Dendritic cell treated with granulocyte-macrophage colony-stimulating factor and Interleukin-4, amounts not matched to agents 40 ng/mL and 50 ng/mL, for 4 days (primary cell): ENCODE data around the gene SANBR.

ENCODE experiments used
- H3K27ac Mint-ChIP-seq: one replicate; pipeline ENCODE4 v1.8.0; 2022; ENCODE audit warnings: mild to moderate bottlenecking, mixed read lengths
- H3K27me3 Mint-ChIP-seq: one replicate; pipeline ENCODE4 v1.8.0; 2022; ENCODE audit warnings: mild to moderate bottlenecking, mixed read lengths
- H3K36me3 Mint-ChIP-seq: one replicate; pipeline ENCODE4 v1.8.0; 2022; ENCODE audit warnings: low read depth, mixed read lengths
- H3K4me1 Mint-ChIP-seq: one replicate; pipeline ENCODE4 v1.8.0; 2022; ENCODE audit warnings: low read depth, mixed read lengths
- H3K4me3 Mint-ChIP-seq: one replicate; pipeline ENCODE4 v1.8.0; 2022; ENCODE audit warnings: mild to moderate bottlenecking, moderate library complexity, mixed read lengths
- H3K9me3 Mint-ChIP-seq: one replicate; pipeline ENCODE4 v1.8.0; 2022; ENCODE audit warnings: mixed read lengths
- intact Hi-C: fragments of 100-400 bp; cut with micrococcal nuclease; formaldehyde crosslinking; loops from one replicate; pipeline ENCODE4 v1.15.0; 2022

Gene SANBR

DNA sequence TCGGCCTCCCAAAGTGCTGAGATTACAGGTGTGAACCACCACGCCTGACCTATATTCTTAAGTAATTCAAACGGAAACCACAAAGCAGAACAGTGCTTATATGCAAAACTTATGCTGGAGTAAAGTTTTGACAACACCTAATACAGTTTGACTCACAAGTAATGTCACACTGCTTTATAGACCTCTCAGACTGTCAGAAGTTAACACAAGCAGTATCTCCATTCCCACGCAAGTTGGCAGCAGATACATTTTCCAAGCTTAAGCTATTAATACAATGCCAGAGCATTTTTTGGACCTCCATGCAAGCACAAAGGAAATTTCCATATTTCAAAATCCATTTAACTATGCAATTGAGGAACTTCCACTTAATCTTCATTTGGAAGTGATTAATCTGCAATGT is 21.0 kb upstream of the SANBR start:
- Mint-ChIP-seq H3K4me1 (peaks cover 15% of the 10 kb centered on the region), H3K9me3 (no peaks in the 10 kb centered on the region), H3K36me3 (peaks cover 21% of the 10 kb centered on the region), H3K27me3 (no peaks in the 10 kb centered on the region), H3K27ac (peak overlapping the region; percentile 31), H3K4me3 (no peak overlapping the region)
- intact Hi-C loops, result no loop called here

DNA sequence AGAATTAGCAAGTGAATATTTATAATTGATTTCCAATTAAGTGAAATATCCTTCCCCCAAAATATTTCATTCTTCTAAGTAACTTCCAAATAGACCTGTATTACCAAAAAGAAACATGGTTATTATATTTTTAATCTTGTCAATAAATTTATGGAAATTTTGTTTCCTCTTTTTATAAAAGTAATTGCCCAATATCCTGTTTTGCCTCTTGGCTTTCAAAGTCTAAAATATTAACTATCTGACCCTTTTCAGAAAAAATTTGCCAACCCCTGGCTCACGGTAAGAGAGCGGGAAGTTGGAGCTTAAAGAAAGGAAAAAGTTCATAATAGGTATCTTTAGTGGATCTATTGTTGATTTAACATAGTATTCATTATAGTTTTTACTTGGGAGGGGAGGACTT is 20.4 kb upstream of the SANBR start:
- H3K4me1 Mint-ChIP-seq, result peaks cover 15% of the 10 kb centered on the region
- H3K27ac Mint-ChIP-seq, result no peak overlapping the region
- no peak overlapping the region for H3K4me3 Mint-ChIP-seq
- intact Hi-C loops, result no loop called here
- H3K36me3 Mint-ChIP-seq, result peaks cover 27% of the 10 kb centered on the region
- no peaks in the 10 kb centered on the region for H3K9me3 Mint-ChIP-seq
- no peaks in the 10 kb centered on the region for H3K27me3 Mint-ChIP-seq

DNA sequence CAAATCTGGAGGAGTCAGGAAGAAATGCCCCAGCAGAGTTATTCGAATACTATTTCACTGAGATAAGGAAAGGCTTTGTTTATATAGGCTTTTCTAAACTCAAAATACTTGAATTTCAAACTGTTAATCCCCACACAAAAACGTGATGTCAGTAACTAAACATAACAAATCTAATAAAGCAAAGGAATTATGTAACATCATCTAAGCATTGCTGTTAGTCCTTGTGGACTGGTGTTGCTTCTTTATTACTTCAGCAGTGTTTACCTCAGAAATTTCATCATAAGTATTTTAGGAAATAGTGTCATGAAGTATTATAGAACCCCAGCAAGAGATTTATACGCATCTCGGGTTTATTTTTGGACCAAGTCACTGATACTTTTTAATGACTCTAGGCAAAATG is 19.7 kb upstream of the SANBR start:
- Mint-ChIP-seq H3K36me3 (peaks cover 34% of the 10 kb centered on the region), H3K9me3 (no peaks in the 10 kb centered on the region), H3K4me1 (peaks cover 15% of the 10 kb centered on the region), H3K27me3 (no peaks in the 10 kb centered on the region), H3K27ac (no peak overlapping the region), H3K4me3 (no peak overlapping the region)
- intact Hi-C loops, result no loop called here

GRCh38 chr2:61055557-61055956 is 10.1 kb upstream of the SANBR start:
- Mint-ChIP-seq H3K27me3 (no peaks in the 10 kb centered on the region), H3K4me3 (no peak overlapping the region), H3K36me3 (peaks cover 37% of the 10 kb centered on the region), H3K27ac (no peak overlapping the region), H3K9me3 (no peaks in the 10 kb centered on the region), H3K4me1 (no peaks in the 10 kb centered on the region)
- intact Hi-C loops, result no loop called here

GRCh38 chr2:61057562-61057961 is 8.1 kb upstream of the SANBR start:
- Mint-ChIP-seq H3K36me3 (peaks cover 35% of the 10 kb centered on the region), H3K4me1 (no peaks in the 10 kb centered on the region), H3K4me3 (no peak overlapping the region), H3K27me3 (no peaks in the 10 kb centered on the region), H3K27ac (no peak overlapping the region), H3K9me3 (no peaks in the 10 kb centered on the region)
- intact Hi-C loops, result no loop called here

- H3K27ac Mint-ChIP-seq, result no peak overlapping the region
- H3K4me3 Mint-ChIP-seq, result no peak overlapping the region
- H3K36me3 Mint-ChIP-seq, result peaks cover 35% of the 10 kb centered on the region
- no peaks in the 10 kb centered on the region for H3K9me3 Mint-ChIP-seq
- no peaks in the 10 kb centered on the region for H3K27me3 Mint-ChIP-seq
- intact Hi-C loops, result no loop called here
- H3K4me1 Mint-ChIP-seq, result no peaks in the 10 kb centered on the region
These were observed 6.3 kb upstream of the SANBR start for GRCh38 chr2:61059382-61059781.

GRCh38 chr2:61074100-61074499 is 8.4 kb downstream of the SANBR start:
- intact Hi-C loops, result no loop called here
- Mint-ChIP-seq H3K4me1 (no peaks in the 10 kb centered on the region), H3K36me3 (peaks cover 64% of the 10 kb centered on the region), H3K9me3 (no peaks in the 10 kb centered on the region), H3K27me3 (no peaks in the 10 kb centered on the region), H3K4me3 (no peak overlapping the region), H3K27ac (no peak overlapping the region)

- intact Hi-C loops, result no loop called here
- Mint-ChIP-seq H3K36me3 (peaks cover 75% of the 10 kb centered on the region), H3K4me1 (no peaks in the 10 kb centered on the region), H3K27me3 (no peaks in the 10 kb centered on the region), H3K9me3 (no peaks in the 10 kb centered on the region), H3K4me3 (no peak overlapping the region), H3K27ac (no peak overlapping the region)
These were observed 20.2 kb downstream of the SANBR start for GRCh38 chr2:61085883-61086282.

GRCh38 chr2:61089797-61090196 is 24.1 kb downstream of the SANBR start:
- no peak overlapping the region for H3K27ac Mint-ChIP-seq
- H3K36me3 Mint-ChIP-seq, result peaks cover 66% of the 10 kb centered on the region
- intact Hi-C loops, result no loop called here
- no peaks in the 10 kb centered on the region for H3K9me3 Mint-ChIP-seq
- H3K4me3 Mint-ChIP-seq, result no peak overlapping the region
- no peaks in the 10 kb centered on the region for H3K27me3 Mint-ChIP-seq
- H3K4me1 Mint-ChIP-seq, result no peaks in the 10 kb centered on the region

- no peak overlapping the region for H3K27ac Mint-ChIP-seq
- no peaks in the 10 kb centered on the region for H3K27me3 Mint-ChIP-seq
- no peak overlapping the region for H3K4me3 Mint-ChIP-seq
- H3K9me3 Mint-ChIP-seq, result no peaks in the 10 kb centered on the region
- intact Hi-C loops, result no loop called here
- H3K4me1 Mint-ChIP-seq, result no peaks in the 10 kb centered on the region
- H3K36me3 Mint-ChIP-seq, result peaks cover 60% of the 10 kb centered on the region
These were observed 24.8 kb downstream of the SANBR start for GRCh38 chr2:61090386-61090921.

DNA sequence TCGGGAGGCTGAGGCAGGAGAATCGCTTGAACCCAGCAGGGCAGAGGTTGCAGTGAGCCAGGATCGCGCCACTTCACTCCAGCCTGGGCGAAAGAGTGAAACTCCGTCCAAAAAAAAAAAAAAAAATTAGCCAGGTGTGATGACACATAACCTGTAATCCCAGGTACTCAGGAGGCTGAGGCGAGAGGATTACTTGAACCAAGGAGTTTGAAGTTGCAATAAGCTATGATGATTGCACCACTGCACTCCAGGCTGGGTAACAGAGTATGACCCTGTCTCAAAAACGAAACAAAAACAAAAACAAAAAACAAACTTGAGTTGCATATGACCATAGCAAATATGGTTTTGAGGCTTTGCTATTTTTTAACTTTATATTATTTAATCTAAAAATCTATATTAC is 25.8 kb downstream of the SANBR start:
- no peak overlapping the region for H3K27ac Mint-ChIP-seq
- intact Hi-C loops, result no loop called here
- H3K4me1 Mint-ChIP-seq, result no peaks in the 10 kb centered on the region
- H3K36me3 Mint-ChIP-seq, result peaks cover 58% of the 10 kb centered on the region
- H3K9me3 Mint-ChIP-seq, result no peaks in the 10 kb centered on the region
- no peaks in the 10 kb centered on the region for H3K27me3 Mint-ChIP-seq
- no peak overlapping the region for H3K4me3 Mint-ChIP-seq

GRCh38 chr2:61096438-61096837 is 30.8 kb downstream of the SANBR start:
- intact Hi-C loops, result no loop called here
- Mint-ChIP-seq H3K9me3 (no peaks in the 10 kb centered on the region), H3K4me1 (no peaks in the 10 kb centered on the region), H3K27me3 (no peaks in the 10 kb centered on the region), H3K4me3 (no peak overlapping the region), H3K27ac (no peak overlapping the region), H3K36me3 (peaks cover 17% of the 10 kb centered on the region)

DNA sequence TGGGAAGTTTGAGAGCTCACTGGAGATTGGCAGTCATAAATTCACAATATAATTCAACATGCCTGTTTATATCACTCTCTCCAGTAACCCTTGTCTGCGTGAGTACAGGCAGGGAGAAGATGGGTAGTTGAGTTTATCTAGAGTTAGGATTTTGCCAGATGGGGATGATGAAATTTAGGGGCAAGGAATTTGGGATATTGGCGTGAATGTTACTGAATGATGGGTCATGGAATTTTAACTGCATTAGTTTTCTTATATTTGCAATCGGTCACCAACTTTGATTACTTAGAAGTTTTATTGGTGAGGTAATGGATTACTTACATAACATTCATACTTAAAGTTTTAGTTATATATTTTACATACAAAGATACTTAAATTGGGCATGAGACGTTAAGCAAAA is 35.1 kb downstream of the SANBR start:
- no peaks in the 10 kb centered on the region for H3K4me1 Mint-ChIP-seq
- H3K9me3 Mint-ChIP-seq, result no peaks in the 10 kb centered on the region
- intact Hi-C loops, result no loop called here
- peaks cover 33% of the 10 kb centered on the region for H3K36me3 Mint-ChIP-seq
- H3K27ac Mint-ChIP-seq, result no peak overlapping the region
- H3K27me3 Mint-ChIP-seq, result no peaks in the 10 kb centered on the region
- no peak overlapping the region for H3K4me3 Mint-ChIP-seq

GRCh38 chr2:61109291-61109690 is 43.6 kb downstream of the SANBR start:
- no peak overlapping the region for H3K27ac Mint-ChIP-seq
- intact Hi-C loops, result no loop called here

DNA sequence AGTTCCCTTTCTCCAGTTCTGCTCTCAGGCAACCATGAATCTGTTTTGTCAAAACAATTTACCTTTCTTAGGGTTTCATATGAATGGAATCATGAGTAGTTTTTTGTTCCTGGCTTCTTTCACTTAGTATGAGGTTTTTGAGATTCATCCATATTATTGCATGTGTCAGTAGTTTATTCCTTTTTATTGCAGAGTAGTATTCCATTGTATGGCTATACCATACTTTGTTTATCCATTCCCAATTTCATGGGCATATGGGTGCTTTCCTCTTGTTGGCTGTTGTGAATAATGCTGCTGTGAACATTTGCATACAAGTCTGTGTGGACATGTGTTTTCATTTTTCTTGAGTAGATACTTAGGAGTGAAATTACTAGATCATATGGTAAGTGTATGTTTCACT is 46.0 kb downstream of the SANBR start:
- intact Hi-C loops, result no loop called here
- H3K36me3 Mint-ChIP-seq, result peaks cover 59% of the 10 kb centered on the region
- no peak overlapping the region for H3K27ac Mint-ChIP-seq
- no peaks in the 10 kb centered on the region for H3K27me3 Mint-ChIP-seq
- no peaks in the 10 kb centered on the region for H3K4me1 Mint-ChIP-seq
- no peaks in the 10 kb centered on the region for H3K9me3 Mint-ChIP-seq
- no peak overlapping the region for H3K4me3 Mint-ChIP-seq

More at GRCh38 chr2:61109291-61109690, 43.6 kb downstream of the SANBR start:
- Mint-ChIP-seq H3K36me3 (peaks cover 70% of the 10 kb centered on the region), H3K4me3 (no peak overlapping the region), H3K9me3 (no peaks in the 10 kb centered on the region), H3K4me1 (no peaks in the 10 kb centered on the region), H3K27me3 (no peaks in the 10 kb centered on the region)
